GM12878 (cell line): ENCODE results near the gene GZF1. TPM values are rescaled to one million over a fixed set of nuclear protein-coding genes. Genes with fewer than 3 reads are reported as not detected.

Source experiments
- ATAC-seq: fragments of 200-7000 bp; cut with Tn5 transposase; 3 replicates; pipeline ENCODE4 v1.9.1; 2020; ENCODE audit warnings: mild to moderate bottlenecking, moderate library complexity
- BruUV-seq: library from RNA; stranded (reverse); fragments of 400-500 nt; replicated peaks from 2 replicates; lab custom pipeline; 2021; lab: Mats Ljungman, UMichigan
- CTCF ChIA-PET: fragments of 300-600 bp; sonication (Branson Sonifier 250); formaldehyde crosslinking; extraction: SDS; loops from one replicate; lab custom pipeline; 2021; ENCODE audit warnings: inconsistent platforms; lab: Yijun Ruan, JAX
- POLR2A ChIA-PET: fragments of 350-600 bp; formaldehyde crosslinking; extraction: SDS; loops from one replicate; lab custom pipeline; 2021; ENCODE audit warnings: inconsistent platforms; lab: Charles Lee
- RAD21 ChIA-PET: fragments of 300-600 bp; sonication (Branson Sonifier 250); formaldehyde crosslinking; loops from one replicate; lab custom pipeline; 2023; ENCODE audit warnings: antibody characterized with exemption; ENCODE audit not compliant: unreplicated experiment; lab: Charles Lee
- SMC1A ChIA-PET: fragments of 300-600 bp; sonication (Branson Sonifier 250); formaldehyde crosslinking; loops from one replicate; lab custom pipeline; 2023; ENCODE audit not compliant: unreplicated experiment, uncharacterized antibody; lab: Charles Lee
- DNase-seq: peaks from one replicate; pipeline ENCODE4 v3.0.0-alpha.2; 2011; ENCODE audit warnings: low read depth, low spot score
- FAIRE-seq: peaks from 3 replicates; lab custom pipeline; 2011; peaks lifted over from hg19 to GRCh38; lab: Jason Lieb, UNC
- H2AFZ ChIP-seq: 2 replicates; pipeline ENCODE4 v1.6.0; 2011; ENCODE audit warnings: low read depth, low read length, control low read depth; ENCODE audit not compliant: control insufficient read depth
- H3K27ac ChIP-seq: 2 replicates; pipeline ENCODE4 v1.5.1; 2011; ENCODE audit warnings: control low read depth; ENCODE audit not compliant: control insufficient read depth, insufficient read depth
- H3K27me3 ChIP-seq, 2 experiments: replicated peaks in 1 of 2; 2 replicates each; pipeline versions ENCODE4 v1.6.0 to v1.6.1; 2011; ENCODE audit warnings: low read length in 1 of 2; ENCODE audit not compliant: control insufficient read depth in 2 of 2, insufficient read depth in 2 of 2
- H3K36me3 ChIP-seq, 2 experiments: 2 replicates each; pipeline ENCODE4 v1.5.1; 2011; ENCODE audit warnings: low read length in 1 of 2; ENCODE audit not compliant: control insufficient read depth in 2 of 2, insufficient read depth in 2 of 2
- H3K4me1 ChIP-seq: 2 replicates; pipeline ENCODE4 v1.6.1; 2011; ENCODE audit warnings: mild to moderate bottlenecking, low read length, moderate library complexity, mixed read lengths; ENCODE audit not compliant: control insufficient read depth, insufficient read depth
- H3K4me2 ChIP-seq: 2 replicates; pipeline ENCODE4 v1.6.0; 2011; ENCODE audit warnings: control low read depth; ENCODE audit not compliant: control insufficient read depth, insufficient read depth
- H3K4me3 ChIP-seq: fragments of 200-600 bp; sonication (generic); 2 replicates; pipeline ENCODE4 v1.5.1; 2016
- H3K79me2 ChIP-seq: 2 replicates; pipeline ENCODE4 v1.6.0; 2011; ENCODE audit warnings: low read length; ENCODE audit not compliant: control insufficient read depth, insufficient read depth
- H3K9ac ChIP-seq: 2 replicates; pipeline ENCODE4 v1.8.0; 2011; ENCODE audit warnings: low read length, control low read depth, mixed read lengths; ENCODE audit not compliant: control insufficient read depth, insufficient read depth
- H3K9me3 ChIP-seq: replicated peaks from 3 replicates; pipeline ENCODE4 v1.5.1; 2011; ENCODE audit warnings: mild to moderate bottlenecking, low read length; ENCODE audit not compliant: control insufficient read depth, insufficient read depth
- H4K20me1 ChIP-seq: 2 replicates; pipeline ENCODE4 v1.6.0; 2011; ENCODE audit not compliant: control insufficient read depth, insufficient read depth
- ASH2L ChIP-seq: fragments of 300-600, 200-600 bp; sonication (generic); IDR thresholded peaks from 2 replicates; pipeline ENCODE4 v1.6.1; 2017; ENCODE audit warnings: low read depth, mild to moderate bottlenecking, borderline replicate concordance
- CREM ChIP-seq: IDR thresholded peaks from 2 replicates; pipeline ENCODE4 v1.6.1; 2014; ENCODE audit warnings: antibody characterized with exemption, low read depth
- DPF2 ChIP-seq: fragments of 450-650 bp; IDR thresholded peaks from 2 replicates; pipeline ENCODE4 v1.6.1; 2017; ENCODE audit warnings: mild to moderate bottlenecking
- EED ChIP-seq: sonication (generic); IDR thresholded peaks from 2 replicates; pipeline ENCODE4 v1.6.1; 2016; ENCODE audit warnings: antibody characterized with exemption, low read depth
- MTA2 ChIP-seq: fragments of 450-650 bp; IDR thresholded peaks from 2 replicates; pipeline ENCODE4 v1.6.1; 2016; ENCODE audit warnings: low read depth, mild to moderate bottlenecking, moderate library complexity
- MTA3 ChIP-seq: IDR thresholded peaks from 2 replicates; pipeline ENCODE4 v1.6.1; 2012; ENCODE audit warnings: low read length, inconsistent platforms, borderline replicate concordance
- NKRF ChIP-seq: fragments of 450-650 bp; conservative IDR thresholded peaks from 2 replicates; pipeline ENCODE4 v1.6.1; 2017; ENCODE audit warnings: mild to moderate bottlenecking, moderate library complexity
- POLR2A ChIP-seq: IDR thresholded peaks from 2 replicates; pipeline ENCODE4 v1.6.1; 2011; ENCODE audit warnings: low read depth, mild to moderate bottlenecking, low read length
- POU2F2 ChIP-seq: IDR thresholded peaks from 3 replicates; pipeline ENCODE4 v1.6.1; 2011; ENCODE audit warnings: low read depth, mild to moderate bottlenecking, low read length, borderline replicate concordance
- SUPT20H ChIP-seq: IDR thresholded peaks from 2 replicates; pipeline ENCODE4 v1.6.1; 2011; ENCODE audit warnings: low read depth, mild to moderate bottlenecking, low read length, moderate library complexity, borderline replicate concordance; ENCODE audit not compliant: control insufficient read depth
- TCF12 ChIP-seq: IDR thresholded peaks from 2 replicates; pipeline ENCODE4 v1.6.1; 2011; ENCODE audit warnings: low read depth, mild to moderate bottlenecking, low read length
- USF1 ChIP-seq: IDR thresholded peaks from 2 replicates; pipeline ENCODE4 v1.6.1; 2011; ENCODE audit warnings: borderline replicate concordance, low read depth, mild to moderate bottlenecking, moderate library complexity, mixed read lengths, low read length; ENCODE audit not compliant: insufficient read depth; ENCODE audit errors: extremely low read length
- WGBS: methylation state at CpG from one replicate; pipeline ENCODE4 v1.1.6; 2016; ENCODE audit warnings: low lambda C conversion rate; ENCODE audit not compliant: insufficient replicate concordance, insufficient coverage; ENCODE audit errors: missing lambda C conversion rate; 5-methylcytosine and 5-hydroxymethylcytosine counted together
- in situ Hi-C: fragments of 300-500 bp; cut with MboI; formaldehyde crosslinking; loops from 9 replicates; pipeline ENCODE4 v1.14.3; 2018; ENCODE audit warnings: mixed read lengths
- intact Hi-C: fragments of 100-400 bp; cut with micrococcal nuclease; formaldehyde crosslinking; loops from one replicate; pipeline ENCODE4 v1.14.2; 2022; ENCODE audit not compliant: unreplicated experiment
- polyA plus RNA-seq, 11 experiments: library from polyadenylated mRNA; depleted of rRNA in 4 of 11; unstranded in 6 of 11; stranded (reverse) in 5 of 11; fragments of >200 nt; fragmentation: Nextera tagmentation in 4 of 11; fragmentation: Illumina TruSeq in 1 of 11; extraction: Ambion mirVana in 4 of 11; extraction: Trizol in 1 of 11; gene quantifications; 1 replicate in 1 of 11; 2 replicates in 10 of 11; pipeline versions ENCODE4 v1.2.1 to v1.2.3, GENCODE V29; 2011 to 2016; ENCODE audit warnings: inconsistent platforms in 2 of 11, missing spikeins in 2 of 11, low read depth in 1 of 11
- total RNA-seq, 4 experiments: library from RNA; depleted of rRNA in 3 of 4; stranded (reverse); fragments of >200 nt in 3 of 4; fragmentation: Illumina TruSeq in 1 of 4; extraction: Trizol in 1 of 4; gene quantifications; 2 replicates each; pipeline versions ENCODE4 v1.2.1 to v1.2.3, GENCODE V29; 2013 to 2021
- TF ChIP-seq, protein P1 (sequence below): fragments of 450-650 bp; IDR thresholded peaks from 2 replicates; pipeline ENCODE4 v1.6.1; 2018; ENCODE audit warnings: borderline replicate concordance, mild to moderate bottlenecking; ENCODE audit not compliant: partially characterized antibody
- TF ChIP-seq, protein P2 (sequence below): IDR thresholded peaks from 2 replicates; pipeline ENCODE4 v1.6.1; 2011; ENCODE audit warnings: borderline replicate concordance, low read depth, mild to moderate bottlenecking, moderate library complexity, low read length; ENCODE audit not compliant: insufficient read depth, poor library complexity, severe bottlenecking

Gene GZF1
- total and polyA plus RNA-seq, 10 of the 15 experiments (the other 5 are each of a cell fraction or from before 2014, with no cell fraction given) = 2.2 to 19.5 (median 9.7) TPM

- TSS peak; percentile 76 for BruUV-seq
- ChIA-PET CTCF (interaction anchor here (0.8 to 3.5 kb wide), 8 partner anchors 12 to 301 kb away, joined by 3 to 56 read pairs (median 8); partner anchors contain the start of gene NAPB), RAD21 (interaction anchor here (1.5 to 2.4 kb wide), 10 partner anchors 7 to 116 kb away, joined by 3 to 31 read pairs (median 12); partner anchors contain the start of genes GZF1 and NAPB), POLR2A (interaction anchor here (1.4 to 2.6 kb wide), 4 partner anchors 9 to 71 kb away, joined by 4 to 61 read pairs (median 20); partner anchors contain the start of genes GZF1 and NAPB), SMC1A (interaction anchor here (1.3 to 2.1 kb wide), 4 partner anchors 9 to 96 kb away, joined by 3 to 8 read pairs (median 6); partner anchors contain the start of gene NAPB)
- Histone ChIP-seq H3K4me3 (peak overlapping the region; percentile 89), H3K79me2 (peaks cover 35% of the 10 kb centered on the region), H4K20me1 (no peaks in the 10 kb centered on the region), H2AFZ (peak overlapping the region; percentile 59), H3K27me3 (no peaks in the 10 kb centered on the region), H3K4me1 (peaks cover 4% of the 10 kb centered on the region), H3K36me3 (peaks cover 4 to 8% of the 10 kb centered on the region in 2 experiments; a peak in 3 of 4 replicates), H3K9me3 (no peaks in the 10 kb centered on the region), H3K27ac (peak overlapping the region; percentile 95), H3K4me2 (peak overlapping the region; percentile 48), H3K9ac (peak overlapping the region; percentile 88)
- ATAC-seq (peak; percentile 58), DNase-seq (no peak), FAIRE-seq (peak; percentile 27)
- WGBS = 1% methylated on average over 56 of the region's 64 CpGs
- intact Hi-C loops = loop anchor here (1.0 kb wide), 1 partner anchor 7 kb away; no protein-coding TSS in a partner anchor
- in situ Hi-C loops = loop anchor here (25.0 kb wide), 2 partner anchors 1711 to 1911 kb away; partner anchors contain the start of gene ACSS1
- peak; percentile 35; the same call in 1 of the 2 replicates for TF ChIP-seq CREM
- TF ChIP-seq SUPT20H = no peak
- no peak for TF ChIP-seq POU2F2
- peak; percentile 20; the same call in 1 of the 2 replicates for TF ChIP-seq MTA3
- peak; percentile 57 for TF ChIP-seq POLR2A
- TF ChIP-seq, protein P1, sequence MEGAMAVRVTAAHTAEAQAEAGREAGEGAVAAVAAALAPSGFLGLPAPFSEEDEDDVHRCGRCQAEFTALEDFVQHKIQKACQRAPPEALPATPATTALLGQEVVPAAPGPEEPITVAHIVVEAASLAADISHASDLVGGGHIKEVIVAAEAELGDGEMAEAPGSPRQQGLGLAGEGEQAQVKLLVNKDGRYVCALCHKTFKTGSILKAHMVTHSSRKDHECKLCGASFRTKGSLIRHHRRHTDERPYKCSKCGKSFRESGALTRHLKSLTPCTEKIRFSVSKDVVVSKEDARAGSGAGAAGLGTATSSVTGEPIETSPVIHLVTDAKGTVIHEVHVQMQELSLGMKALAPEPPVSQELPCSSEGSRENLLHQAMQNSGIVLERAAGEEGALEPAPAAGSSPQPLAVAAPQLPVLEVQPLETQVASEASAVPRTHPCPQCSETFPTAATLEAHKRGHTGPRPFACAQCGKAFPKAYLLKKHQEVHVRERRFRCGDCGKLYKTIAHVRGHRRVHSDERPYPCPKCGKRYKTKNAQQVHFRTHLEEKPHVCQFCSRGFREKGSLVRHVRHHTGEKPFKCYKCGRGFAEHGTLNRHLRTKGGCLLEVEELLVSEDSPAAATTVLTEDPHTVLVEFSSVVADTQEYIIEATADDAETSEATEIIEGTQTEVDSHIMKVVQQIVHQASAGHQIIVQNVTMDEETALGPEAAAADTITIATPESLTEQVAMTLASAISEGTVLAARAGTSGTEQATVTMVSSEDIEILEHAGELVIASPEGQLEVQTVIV = no peak
- peak; percentile 8; the same call in 1 of the 2 replicates for TF ChIP-seq MTA2
- TF ChIP-seq, protein P2, sequence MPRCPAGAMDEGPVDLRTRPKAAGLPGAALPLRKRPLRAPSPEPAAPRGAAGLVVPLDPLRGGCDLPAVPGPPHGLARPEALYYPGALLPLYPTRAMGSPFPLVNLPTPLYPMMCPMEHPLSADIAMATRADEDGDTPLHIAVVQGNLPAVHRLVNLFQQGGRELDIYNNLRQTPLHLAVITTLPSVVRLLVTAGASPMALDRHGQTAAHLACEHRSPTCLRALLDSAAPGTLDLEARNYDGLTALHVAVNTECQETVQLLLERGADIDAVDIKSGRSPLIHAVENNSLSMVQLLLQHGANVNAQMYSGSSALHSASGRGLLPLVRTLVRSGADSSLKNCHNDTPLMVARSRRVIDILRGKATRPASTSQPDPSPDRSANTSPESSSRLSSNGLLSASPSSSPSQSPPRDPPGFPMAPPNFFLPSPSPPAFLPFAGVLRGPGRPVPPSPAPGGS = peak; percentile 14
- peak; percentile 53 for TF ChIP-seq USF1
- no peak for TF ChIP-seq TCF12
- peak; percentile 30; the same call in 1 of the 2 replicates for TF ChIP-seq EED
- TF ChIP-seq DPF2 = peak; percentile 71; the same call in 1 of the 2 replicates
- no peak for TF ChIP-seq ASH2L
- TF ChIP-seq NKRF = peak; percentile 81
Measured at GRCh38 chr20:23350904-23351838, 10.8 kb upstream of the GZF1 start.
